ENCODE data around the gene MAP2K1. TPM values are rescaled to one million over a fixed set of nuclear protein-coding genes. Genes with fewer than 3 reads are reported as not detected.
A peak's percentile ranks its signal among the peaks of the same experiment; 100 is the strongest.

Gene MAP2K1
- total RNA-seq, 1 experiment from 2014 or later = 57.1 TPM

- DNase-seq (ENCODE audit: low spot score) = peak; percentile 44
These were observed 117.3 kb downstream of the MAP2K1 start for GRCh38 chr15:66503780-66504562.

- peak; percentile 96 for DNase-seq (ENCODE audit: low spot score)
These were observed 118.1 kb downstream of the MAP2K1 start, which contains the start of the genes RPL4 and ZWILCH for GRCh38 chr15:66504563-66505429. RPL4 (minus strand) TSS chr15:66504855; CDS start chr15:66504790, 65 bp downstream. ZWILCH (plus strand) TSS chr15:66505326; CDS start chr15:66505339, 13 bp downstream.

- DNase-seq (ENCODE audit: low spot score) = no peak
These were observed 118.7 kb downstream of the MAP2K1 start for GRCh38 chr15:66505430-66505811.

DNA sequence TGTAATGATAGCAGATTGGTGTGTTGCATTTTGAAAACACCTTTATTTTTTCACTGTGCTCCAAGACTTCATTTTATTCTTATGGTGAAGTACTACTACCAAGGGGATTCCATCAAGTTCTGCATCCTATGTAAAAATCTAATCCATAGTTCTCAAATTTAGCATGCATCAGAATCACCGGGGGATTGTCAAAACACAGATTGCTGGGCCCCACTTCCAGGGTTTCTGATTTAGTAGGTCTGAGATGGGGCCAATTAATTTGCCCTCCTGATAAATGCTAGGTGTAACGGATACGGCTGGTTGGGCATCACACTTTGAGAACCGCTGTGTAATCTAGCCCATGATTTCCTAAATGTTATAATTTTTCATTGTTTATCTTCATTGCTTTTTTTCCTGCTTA lies 119.1 kb downstream of the MAP2K1 start:
- no peak for DNase-seq (ENCODE audit: low spot score)

GRCh38 chr15:66508293-66508883 lies 121.7 kb downstream of the MAP2K1 start:
- no peak for DNase-seq (ENCODE audit: low spot score)

GRCh38 chr15:66514586-66514985 lies 127.9 kb downstream of the MAP2K1 start:
- DNase-seq (ENCODE audit: low spot score) = no peak

DNA sequence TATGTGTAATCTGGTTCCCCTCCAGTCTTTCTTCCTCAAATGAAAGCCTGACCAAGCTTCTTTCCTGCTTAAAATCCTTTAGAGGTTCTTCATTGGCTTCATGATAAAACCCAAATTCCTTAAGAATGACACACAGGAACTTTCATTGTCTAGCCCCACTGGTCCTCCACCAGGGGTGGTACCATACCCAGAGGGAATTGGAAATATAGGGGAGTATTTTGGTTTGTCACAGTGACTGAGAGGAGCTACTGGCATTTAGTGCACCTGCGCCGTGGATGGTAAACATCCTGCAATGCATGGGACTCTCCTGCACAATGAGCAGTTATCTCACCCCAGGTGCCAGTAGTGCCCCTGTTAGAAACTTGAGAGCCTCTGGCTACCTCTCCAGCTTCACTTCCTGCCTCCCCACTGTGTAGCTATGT lies 129.2 kb downstream of the MAP2K1 start:
- DNase-seq (ENCODE audit: low spot score) = no peak

GRCh38 chr15:66523926-66524325 lies 137.2 kb downstream of the MAP2K1 start:
- no peak for DNase-seq (ENCODE audit: low spot score)

GRCh38 chr15:66524838-66525237 lies 138.1 kb downstream of the MAP2K1 start:
- DNase-seq (ENCODE audit: low spot score) = no peak

DNA sequence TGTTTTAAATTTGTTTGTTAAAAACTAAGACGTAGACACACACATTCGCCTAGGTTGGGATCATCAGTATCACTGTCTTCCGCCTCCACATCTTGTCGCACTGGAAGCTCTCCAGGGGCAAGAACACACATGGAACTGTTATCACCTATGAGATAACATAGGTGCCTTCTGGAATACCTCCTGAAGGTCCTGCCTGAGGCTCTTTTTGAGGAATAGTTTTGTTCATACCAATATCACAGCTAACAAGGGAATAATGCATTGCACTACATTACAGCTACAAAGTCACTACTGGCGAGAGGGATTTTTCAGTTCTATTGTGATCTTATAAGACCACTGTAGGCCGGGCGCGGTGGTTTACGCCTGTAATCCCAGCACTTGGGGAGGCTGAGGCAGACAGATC lies 148.3 kb downstream of the MAP2K1 start:
- DNase-seq (ENCODE audit: low spot score) = no peak

Small RNA genes within 50 kb of the gene (small RNA-seq; reads per million reads assigned to genes)
- gene ATP5MFP6 (not detected), gene MIR4512 (not detected), gene RF00019 (not detected), gene RF01159 (not detected), gene SCARNA14 (1.6 reads per million, percentile 58 among the genes with 10 or more reads in this experiment), gene SNORD16 (not detected), gene SNORD18A (not detected), gene SNORD18B (not detected), gene SNORD18C (not detected)

Other genes starting within 250 kb of the MAP2K1 start
- gene MEGF11, start 133.2 kb upstream of the MAP2K1 start, total RNA-seq (2014; rRNA removed; shearing (Covaris generic)) = 0.51 TPM in 1 of 2 replicates, not detected in the other
- gene DIS3L, start 93.3 kb upstream of the MAP2K1 start, total RNA-seq (2014; rRNA removed; shearing (Covaris generic)) = 5.7 and 14.5 TPM in 2 replicates
- gene TIPIN, start 30.2 kb upstream of the MAP2K1 start, total RNA-seq (2014; rRNA removed; shearing (Covaris generic)) = 8.9 and 11.3 TPM in 2 replicates
- 27.9 and 32.3 TPM in 2 replicates for gene SNAPC5, start 110.8 kb downstream of the MAP2K1 start, total RNA-seq (2014; rRNA removed; shearing (Covaris generic))
- gene RPL4, start 117.9 kb downstream of the MAP2K1 start, total RNA-seq (2014; rRNA removed; shearing (Covaris generic)) = 5,364 and 5,662 TPM in 2 replicates
- 9.2 and 15.4 TPM in 2 replicates for gene ZWILCH, start 118.4 kb downstream of the MAP2K1 start, total RNA-seq (2014; rRNA removed; shearing (Covaris generic))
- not detected in 2 replicates for gene LCTL, start 179.1 kb downstream of the MAP2K1 start, total RNA-seq (2014; rRNA removed; shearing (Covaris generic))

All from HT-29 (cell line).